ENCODE results near the gene DBET. TPM values are rescaled to one million over a fixed set of nuclear protein-coding genes. Genes with fewer than 3 reads are reported as not detected.
"Not testable (repeated sequence)": the region's sequence is repeated elsewhere in the genome, so short reads cannot be mapped to it uniquely, and the experiment has no call there.

DBET gene
- total RNA-seq, result not detected

- not testable (repeated sequence) for H3K36me3 ChIP-seq, H3K4me1 ChIP-seq
- WGBS, 2 donors, result 46 to 52% methylated on average over 2 of the region's 2 CpGs
Observed at GRCh38 chr4:190064342-190064741, at the start of gene DBET. DBET (plus strand) TSS chr4:190064502.

GRCh38 chr4:190014771-190015537 lies 49.3 kb upstream of the DBET start:
- Histone ChIP-seq H3K27me3 (peaks cover 0 to 68% of the 10 kb centered on the region in 2 donors), H3K36me3 (no peaks in the 10 kb centered on the region), H3K9me3 (peaks cover 0 to 7% (median 0%) of the 10 kb centered on the region in 4 donors), H3K4me3 (peak overlapping the region in 1 of 4 donors; percentile 30), H3K27ac (no peak overlapping the region), H3K4me1 (peaks cover 0 to 42% (median 0%) of the 10 kb centered on the region in 4 donors)
- 4 to 6% methylated on average over 48 to 49 of the region's 76 CpGs for WGBS, 2 donors
- no peak for DNase-seq (ENCODE audit: low spot score in 2 of 2)
- TF ChIP-seq CTCF (IDR thresholded peaks at IDR 0.05) (no peak), POLR2A (IDR thresholded peaks at IDR 0.05) (no peak), EP300 (IDR thresholded peaks at IDR 0.05) (no peak)

More at GRCh38 chr4:190064342-190064741, at the start of gene DBET:
- H3K9me3 ChIP-seq; H3K27ac ChIP-seq; DNase-seq (ENCODE audit: low spot score in 2 of 2); H3K27me3 ChIP-seq; H3K4me3 ChIP-seq: not testable (repeated sequence)

GRCh38 chr4:190015538-190016368 lies 48.5 kb upstream of the DBET start:
- DNase-seq (ENCODE audit: low spot score in 2 of 2), result no peak
- H3K4me1 ChIP-seq, result peaks cover 0 to 50% (median 2%) of the 10 kb centered on the region in 4 donors
- H3K9me3 ChIP-seq, result peaks cover 0 to 7% (median 0%) of the 10 kb centered on the region in 4 donors
- TF ChIP-seq POLR2A (IDR thresholded peaks at IDR 0.05) (no peak), CTCF (IDR thresholded peaks at IDR 0.05) (no peak), EP300 (IDR thresholded peaks at IDR 0.05) (no peak)
- H3K4me3 ChIP-seq, result peak overlapping the region in 1 of 4 donors; percentile 30
- H3K27me3 ChIP-seq, result peaks cover 0 to 76% of the 10 kb centered on the region in 2 donors
- 6 to 10% methylated on average over 43 of the region's 43 CpGs for WGBS, 2 donors
- H3K27ac ChIP-seq, result no peak overlapping the region
- H3K36me3 ChIP-seq, result no peaks in the 10 kb centered on the region

GRCh38 chr4:190016369-190017289 lies 47.7 kb upstream of the DBET start:
- TF ChIP-seq POLR2A (IDR thresholded peaks at IDR 0.05), result no peak
- no peak for TF ChIP-seq CTCF (IDR thresholded peaks at IDR 0.05)
- peaks cover 0 to 84% of the 10 kb centered on the region in 2 donors for H3K27me3 ChIP-seq
- H3K4me1 ChIP-seq, result peaks cover 0 to 58% (median 6%) of the 10 kb centered on the region in 4 donors
- WGBS, 2 donors, result 14 to 20% methylated on average over 39 to 43 of the region's 43 CpGs
- no peaks in the 10 kb centered on the region for H3K36me3 ChIP-seq
- H3K4me3 ChIP-seq, result no peak overlapping the region
- H3K27ac ChIP-seq, result no peak overlapping the region
- peaks cover 0 to 7% (median 0%) of the 10 kb centered on the region in 4 donors for H3K9me3 ChIP-seq
- no peak for DNase-seq (ENCODE audit: low spot score in 2 of 2)

Data from tibial nerve (tissue), 4 donors.